ENCODE results near the gene LRRC55.

Gene LRRC55

GRCh38 chr11:57203882-57204480 lies 22.2 kb downstream of the LRRC55 start:
- DNase-seq = no peak

DNA sequence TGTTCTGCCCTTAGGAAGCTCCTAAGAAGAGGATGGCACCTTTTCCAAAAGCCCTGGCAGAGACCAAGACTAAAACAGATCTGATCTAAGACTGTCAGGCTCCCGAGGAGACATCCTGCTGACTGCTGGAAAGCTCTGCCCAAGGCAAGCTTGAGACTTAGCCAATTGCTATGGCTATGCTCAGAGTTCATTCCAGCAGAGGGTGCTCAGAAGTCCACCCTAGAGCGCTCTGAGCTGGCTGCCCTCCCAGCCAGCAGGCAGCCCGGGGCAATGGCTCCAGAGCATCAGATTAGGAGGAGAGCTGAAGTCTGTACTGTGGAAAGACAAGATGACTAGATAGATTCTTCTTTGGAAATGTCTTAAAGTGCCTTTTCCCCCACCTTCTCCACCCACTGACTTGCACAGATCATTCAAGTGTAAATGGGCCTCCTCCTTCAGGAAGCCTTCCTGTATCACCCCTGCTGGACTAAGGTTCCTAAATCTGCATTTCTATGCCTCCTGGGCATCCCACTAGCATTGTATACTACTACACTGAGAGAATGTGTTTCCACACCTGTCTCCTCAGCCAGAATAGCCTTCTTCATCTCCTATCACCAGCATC lies 23.4 kb downstream of the LRRC55 start:
- DNase-seq = peak; percentile 23

GRCh38 chr11:57207168-57207567 lies 25.4 kb downstream of the LRRC55 start:
- DNase-seq = no peak

DNA sequence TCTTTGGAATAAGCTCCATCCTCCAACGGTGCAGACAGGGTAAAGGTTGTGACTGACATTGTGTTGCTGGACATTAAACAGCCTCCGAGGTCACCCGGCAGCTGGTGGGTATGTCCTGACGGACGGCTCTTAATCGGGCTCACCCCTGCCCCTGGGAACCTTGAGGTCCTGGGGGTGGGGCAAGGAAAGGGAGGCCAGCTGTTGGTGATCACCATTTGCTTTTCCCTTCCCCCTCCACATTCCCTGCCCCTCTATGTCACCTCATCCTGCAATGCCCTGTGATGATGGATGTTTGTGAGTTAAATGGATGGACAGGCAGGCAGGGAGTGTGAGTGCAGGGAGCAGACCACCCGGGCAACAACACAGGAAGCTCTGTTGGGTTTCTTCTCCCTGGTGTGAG lies 29.0 kb downstream of the LRRC55 start:
- DNase-seq = no peak

DNA sequence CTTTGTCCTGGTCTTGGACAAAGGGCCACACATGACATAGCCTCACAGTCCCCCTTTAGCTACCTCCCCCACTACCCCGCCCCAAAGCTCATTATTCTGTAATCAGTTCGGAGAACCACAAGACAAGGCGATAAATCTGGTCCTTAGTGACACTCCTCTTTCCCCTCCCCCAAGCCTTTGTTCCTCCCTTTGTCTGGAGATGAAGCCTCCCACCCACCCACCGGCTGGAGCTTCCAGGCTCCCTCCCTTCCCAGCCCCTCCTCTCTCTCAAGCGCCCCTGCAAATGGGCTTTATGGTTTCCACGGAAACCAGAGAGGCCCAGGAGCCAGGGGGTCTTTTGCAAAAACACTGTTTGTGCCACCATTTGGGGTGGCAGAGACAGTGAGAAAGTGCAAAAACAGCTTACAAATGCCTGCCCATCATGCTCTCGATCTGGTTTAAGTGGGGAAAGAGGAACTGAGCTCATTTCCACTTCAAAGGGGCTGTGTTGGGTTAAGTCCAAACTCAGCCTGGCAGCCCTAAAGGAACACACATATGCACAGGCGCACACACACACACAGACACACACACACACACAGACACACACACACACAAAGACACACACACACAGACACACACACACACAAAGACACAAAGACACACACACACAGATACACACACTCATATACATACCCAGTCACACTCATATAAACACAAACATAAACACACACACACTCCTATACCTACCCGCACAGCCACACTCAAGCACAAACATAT lies 31.8 kb downstream of the LRRC55 start:
- DNase-seq = peak; percentile 62

DNA sequence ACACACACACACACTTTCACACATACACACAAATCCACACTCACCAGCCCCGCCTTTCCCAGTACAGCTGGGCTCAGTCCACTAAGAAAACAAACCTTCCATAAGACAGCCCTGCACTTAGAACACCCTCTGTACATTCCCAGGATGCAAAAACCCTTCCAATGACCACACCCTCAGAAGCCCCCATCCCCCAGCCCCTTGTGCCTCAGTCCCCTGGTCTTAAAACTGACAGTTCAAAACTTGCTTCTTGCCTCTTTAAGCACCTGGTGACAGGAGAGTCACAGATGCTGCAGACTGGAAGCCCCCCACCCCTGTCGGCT lies 32.3 kb downstream of the LRRC55 start:
- peak; percentile 35 for DNase-seq

- peak; percentile 86 for DNase-seq
Observed at GRCh38 chr11:57214494-57214893, 32.7 kb downstream of the LRRC55 start.

- DNase-seq = no peak
Observed at GRCh38 chr11:57216463-57216862, 34.7 kb downstream of the LRRC55 start.

- no peak for DNase-seq
Observed at GRCh38 chr11:57217053-57217452, 35.3 kb downstream of the LRRC55 start.

- no peak for DNase-seq
Observed at GRCh38 chr11:57219021-57219627, 37.4 kb downstream of the LRRC55 start.

- DNase-seq = no peak
Observed at GRCh38 chr11:57222239-57222638, 40.5 kb downstream of the LRRC55 start.

GRCh38 chr11:57223601-57224000 lies 41.8 kb downstream of the LRRC55 start:
- peak; percentile 44 for DNase-seq

GRCh38 chr11:57224128-57224527 lies 42.4 kb downstream of the LRRC55 start:
- no peak for DNase-seq

DNA sequence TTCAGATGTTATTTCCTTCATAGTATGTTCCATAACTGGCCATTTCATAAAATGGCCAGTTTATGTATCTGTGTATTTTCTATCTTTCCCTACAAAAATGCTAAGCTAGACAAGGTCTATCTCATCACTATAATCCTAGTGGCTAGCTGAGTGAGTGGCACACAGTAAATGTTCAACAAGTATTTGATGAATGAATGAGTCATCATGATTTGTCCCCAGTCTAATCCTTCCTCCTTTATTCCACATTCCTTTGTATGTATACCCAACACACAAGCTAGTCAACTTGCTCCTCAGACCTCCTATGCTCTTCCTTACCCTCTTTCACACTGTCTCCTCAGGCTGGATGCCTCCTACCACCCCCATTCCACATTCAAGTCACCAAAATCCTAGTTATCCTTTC lies 42.8 kb downstream of the LRRC55 start:
- peak; percentile 80 for DNase-seq

- DNase-seq = no peak
Observed at GRCh38 chr11:57228600-57228999, 46.8 kb downstream of the LRRC55 start.

- peak; percentile 40 for DNase-seq
Observed at GRCh38 chr11:57230316-57230715, 48.6 kb downstream of the LRRC55 start.

GRCh38 chr11:57230791-57231538 lies 49.2 kb downstream of the LRRC55 start:
- peak; percentile 32 for DNase-seq

- DNase-seq = no peak
Observed at GRCh38 chr11:57231539-57232253, 49.9 kb downstream of the LRRC55 start.

GRCh38 chr11:57233702-57234101 lies 51.9 kb downstream of the LRRC55 start:
- DNase-seq = no peak

DNA sequence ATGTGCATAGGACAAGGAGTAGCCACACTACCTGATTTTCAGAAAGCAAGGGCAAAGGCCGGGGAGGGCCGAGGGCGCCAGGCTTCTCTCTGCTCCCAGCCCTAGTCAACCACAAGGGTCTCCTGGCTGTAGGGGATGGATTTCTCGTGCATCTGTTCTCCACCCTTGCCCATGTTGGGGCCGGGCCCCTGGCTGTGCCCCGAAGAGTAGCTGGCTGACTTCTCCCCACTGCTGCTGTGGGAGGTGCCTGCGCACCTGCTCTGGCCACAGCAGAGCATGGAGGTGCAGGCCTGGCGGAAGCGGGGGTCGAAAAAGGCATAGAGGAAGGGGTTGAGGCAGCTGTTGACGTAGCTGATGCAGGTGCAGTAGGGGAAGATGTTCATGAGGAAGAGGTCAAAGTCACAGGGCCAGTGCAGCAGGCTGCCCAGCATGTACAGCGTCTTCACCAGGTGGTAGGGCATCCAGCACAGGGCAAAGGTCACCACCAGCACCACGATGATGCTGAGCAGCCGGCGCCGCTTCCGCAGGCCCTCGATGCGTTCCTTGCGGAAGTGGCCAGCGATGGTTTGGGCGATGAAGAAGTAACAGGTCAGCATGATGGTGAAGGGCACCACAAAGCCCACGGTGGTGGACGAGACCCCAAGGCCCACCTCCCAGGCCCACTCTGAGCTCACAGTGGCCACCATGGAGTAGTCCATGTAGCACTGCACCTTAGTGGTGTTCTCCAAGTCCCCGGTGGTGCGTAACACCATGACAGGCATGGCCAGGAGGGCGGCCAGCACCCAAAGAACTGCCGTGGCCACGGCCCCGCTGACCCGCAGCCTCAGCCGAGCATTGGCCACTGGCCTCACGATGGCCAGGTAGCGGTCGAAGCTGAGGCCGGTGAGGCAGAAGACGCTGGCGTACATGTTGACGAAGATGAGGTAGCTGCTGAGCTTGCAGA lies 54.3 kb downstream of the LRRC55 start:
- no peak for DNase-seq

DNA sequence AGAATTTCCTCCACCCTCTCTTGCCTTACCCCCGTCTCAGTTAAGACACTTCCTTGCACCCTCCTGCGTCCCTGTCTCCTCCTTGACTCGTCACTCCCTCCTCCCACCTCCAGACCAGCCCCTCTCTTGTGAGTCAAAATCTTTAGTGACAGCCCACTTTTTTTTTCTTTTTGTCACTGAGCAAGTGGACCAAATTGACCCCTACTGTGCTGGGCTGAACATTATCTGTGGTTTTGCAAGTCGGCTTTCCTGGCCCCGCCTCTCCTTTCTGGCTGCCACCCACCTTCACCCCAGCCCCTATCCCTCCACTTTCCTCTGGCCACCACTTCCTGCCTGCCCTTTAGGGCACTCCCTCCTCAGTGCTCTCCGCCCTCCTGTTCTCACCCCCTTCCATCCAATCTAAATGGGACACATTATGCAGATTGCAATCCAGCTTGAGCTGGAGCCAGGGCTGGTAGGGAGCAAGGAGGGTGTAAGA lies 55.5 kb downstream of the LRRC55 start, which contains the start of gene APLNR:
Gene APLNR, minus strand, starts transcription at position 47 of the 478 bp plus-strand sequence. CDS start 246 bp downstream, outside the sequence.
- DNase-seq = no peak
